Measurements from ENCODE around the gene TMEM242.

GRCh38 chr6:157329829-157330228 lies 6.5 kb upstream of the TMEM242 start:
- no peak for TF ChIP-seq NR2C1 (IDR thresholded peaks at IDR 0.05)
- TF ChIP-seq FOS (IDR thresholded peaks at IDR 0.05; ENCODE audit: borderline replicate concordance, extremely low read depth, insufficient read length) = no peak
- TF ChIP-seq CTCF (IDR thresholded peaks at IDR 0.05 in 2 of 3, conservative IDR thresholded peaks at IDR 0.05 in 1 of 3; ENCODE audit: control insufficient read depth in 2 of 3, extremely low read depth in 1 of 3, insufficient read depth in 1 of 3, low read depth in 3 of 3, low read length in 3 of 3) = no peak
- TF ChIP-seq SP1 (IDR thresholded peaks at IDR 0.05; ENCODE audit: low read depth, low read length) = no peak
- TF ChIP-seq IRF5 (IDR thresholded peaks at IDR 0.05; ENCODE audit: borderline replicate concordance) = no peak
- TF ChIP-seq NBN (IDR thresholded peaks at IDR 0.05) = no peak
- TF ChIP-seq CREB1 (IDR thresholded peaks at IDR 0.05; ENCODE audit: low read depth) = no peak
- TF ChIP-seq EP300 (IDR thresholded peaks at IDR 0.05; ENCODE audit: borderline replicate concordance in 1 of 2, control insufficient read depth in 1 of 2, low read depth in 2 of 2, low read length in 2 of 2) = no peak
- TF ChIP-seq E2F4 (IDR thresholded peaks at IDR 0.05; ENCODE audit: low read depth, low read length) = no peak
- TF ChIP-seq PRDM15 (CRISPR knock-in tag; IDR thresholded peaks at IDR 0.05) = no peak
- TF ChIP-seq POLR2A (IDR thresholded peaks at IDR 0.05; ENCODE audit: low read depth, low read length) = no peak
- TF ChIP-seq RELB (IDR thresholded peaks at IDR 0.05; ENCODE audit: low read depth) = no peak
